ENCODE data around the gene VAMP7. TPM values are rescaled to one million over a fixed set of nuclear protein-coding genes. Genes with fewer than 3 reads are reported as not detected.

VAMP7 gene
- total and polyA plus RNA-seq, 2 of the 8 experiments (the other 6 are each of a cell fraction or from before 2014, with no cell fraction given) = 14.2 to 22.1 TPM

- Histone ChIP-seq H2AK5ac (ENCODE audit: low read depth, low read length) (no peak overlapping the region), H3K56ac (replicated peaks; ENCODE audit: insufficient read length, low read depth, low read length) (no peak overlapping the region), H3K9ac (replicated peaks in 1 of 4; ENCODE audit: extremely low read depth in 1 of 4, low read depth in 3 of 4, low read length in 3 of 4) (no peak overlapping the region), H2BK15ac (ENCODE audit: low read length) (no peak overlapping the region), H3K4me1 (replicated peaks in 1 of 4; ENCODE audit: control insufficient read depth in 3 of 4, insufficient read depth in 4 of 4, low read length in 3 of 4) (no peaks in the 10 kb centered on the region), H4K20me1 (replicated peaks in 1 of 2; ENCODE audit: control insufficient read depth in 1 of 2, insufficient read depth in 2 of 2, low read length in 2 of 2) (no peaks in the 10 kb centered on the region), H2AFZ (ENCODE audit: low read length) (no peak overlapping the region), H3K23me2 (ENCODE audit: low read depth, low read length) (peaks cover 10% of the 10 kb centered on the region; the same call in 1 of the 2 replicates), H4K5ac (ENCODE audit: insufficient read length, low read depth, low read length) (no peak overlapping the region), H2BK20ac (ENCODE audit: low read length) (no peak overlapping the region), H2BK120ac (replicated peaks; ENCODE audit: low read depth, low read length) (no peak overlapping the region), H3K36me3 (ENCODE audit: control insufficient read depth in 2 of 4, insufficient read depth in 4 of 4, low read length in 3 of 4) (peaks cover 0 to 2% (median 0%) of the 10 kb centered on the region in 4 experiments; a peak in 1 of 8 replicates), H3K4me3 (ENCODE audit: extremely low read depth in 1 of 4, insufficient read depth in 2 of 4, low read depth in 3 of 4, low read length in 4 of 4) (no peak overlapping the region), H3K27ac (ENCODE audit: low read depth, low read length) (no peak overlapping the region), H2BK12ac (ENCODE audit: low read depth, low read length) (no peak overlapping the region), H3K9me3 (ENCODE audit: insufficient read depth in 2 of 2, low read depth in 1 of 2, low read length in 1 of 2) (peaks cover 18 to 48% of the 10 kb centered on the region in 2 experiments; a peak in 3 of 4 replicates), H4K91ac (replicated peaks; ENCODE audit: insufficient read length, low read length) (no peak overlapping the region), H2BK5ac (ENCODE audit: low read depth, low read length) (no peak overlapping the region), H3K14ac (ENCODE audit: insufficient read length) (no peak overlapping the region), H3K27me3 (replicated peaks in 1 of 4; ENCODE audit: control insufficient read depth in 3 of 4, extremely low read depth in 1 of 4, insufficient read depth in 3 of 4, low read length in 3 of 4) (no peaks in the 10 kb centered on the region), H3K4ac (replicated peaks; ENCODE audit: insufficient read length, low read depth, low read length) (no peak overlapping the region), H3K18ac (ENCODE audit: extremely low read depth, low read length) (no peak overlapping the region), H3K4me2 (ENCODE audit: insufficient read depth in 1 of 2, low read depth in 2 of 2, low read length in 2 of 2) (no peak overlapping the region), H3K23ac (ENCODE audit: insufficient read length) (no peak overlapping the region), H3K79me2 (ENCODE audit: control insufficient read depth in 1 of 2, insufficient read depth in 2 of 2, low read length in 2 of 2) (no peaks in the 10 kb centered on the region), H4K8ac (ENCODE audit: extremely low read depth, insufficient read depth, low read length) (no peak overlapping the region), H3K79me1 (ENCODE audit: low read depth, low read length) (no peaks in the 10 kb centered on the region; the same call in 1 of the 2 replicates)
- 79% methylated on average over 3 of the region's 3 CpGs; no CpG with 5 or more reads in 1 of the 2 experiments for WGBS, 2 experiments (ENCODE audit: extremely low coverage in 1 of 2, insufficient coverage in 1 of 2, insufficient read length in 1 of 2, insufficient replicate concordance in 2 of 2, low coverage in 1 of 2, low lambda C conversion rate in 2 of 2, missing lambda C conversion rate in 1 of 2)
- DNase-seq (ENCODE audit: low read depth in 1 of 2, low spot score in 2 of 2) = no peak
- TF ChIP-seq KDM4A (IDR thresholded peaks at IDR 0.05; ENCODE audit: low read depth, low read length, severe bottlenecking) = no peak
- no peak for TF ChIP-seq GTF2F1 (IDR thresholded peaks at IDR 0.05; ENCODE audit: borderline replicate concordance, low read depth, low read length)
- TF ChIP-seq POU5F1 (IDR thresholded peaks at IDR 0.05; ENCODE audit: low read depth, low read length) = no peak
- ChIA-PET POLR2A (ENCODE audit: partially characterized antibody) (no interaction called here), CTCF (ENCODE audit: partially characterized antibody) (no interaction called here)
- FAIRE-seq = no peak
Observed at GRCh38 chrX:155953055-155953454, 71.9 kb downstream of the VAMP7 start.
